B cell (primary cell): ENCODE measurements around the gene UBE2U.
"Not testable (repeated sequence)": the region's sequence is repeated elsewhere in the genome, so short reads cannot be mapped to it uniquely, and the experiment has no call there.

Experiments used
- CTCF ChIP-seq: fragments of 200-600 bp; IDR thresholded peaks from one replicate; pipeline ENCODE4 v1.8.0; 2022; ENCODE audit warnings: antibody characterized with exemption, mild to moderate bottlenecking
- EZH2 ChIP-seq: IDR thresholded peaks from 2 replicates; pipeline ENCODE4 v1.6.1; 2012; ENCODE audit warnings: borderline replicate concordance, low read depth, mild to moderate bottlenecking, moderate library complexity, low read length; ENCODE audit not compliant: insufficient read depth, poor library complexity, severe bottlenecking

GRCh38 chr1:64224236-64224635 lies 20.8 kb downstream of the UBE2U start:
- not testable (repeated sequence) for TF ChIP-seq EZH2, CTCF
